ENCODE results near the gene TKFC. TPM values are rescaled to one million over a fixed set of nuclear protein-coding genes. Genes with fewer than 3 reads are reported as not detected.
A peak's percentile ranks its signal among the peaks of the same experiment; 100 is the strongest.

TKFC gene
- total and polyA plus RNA-seq, 9 of the 15 experiments (the other 6 are each of a cell fraction or from before 2014, with no cell fraction given) = 2.0 to 61.7 (median 28.5) TPM

- TF ChIP-seq SREBF2 (CRISPR knock-in tag; IDR thresholded peaks at IDR 0.05) (no peak), SRSF9 (IDR thresholded peaks at IDR 0.05; ENCODE audit: borderline replicate concordance, low read depth, low read length) (no peak), PHB2 (IDR thresholded peaks at IDR 0.05; ENCODE audit: low read depth) (no peak), ADNP (tag; IDR thresholded peaks at IDR 0.05) (peak; percentile 75; the same call in 1 of the 2 replicates), KDM1A (IDR thresholded peaks at IDR 0.05) (peak; percentile 79 to 85), RBM14 (IDR thresholded peaks at IDR 0.05; ENCODE audit: borderline replicate concordance, insufficient read depth, low read depth, low read length) (no peak), RBM25 (IDR thresholded peaks at IDR 0.05; ENCODE audit: low read depth, low read length, severe bottlenecking) (peak; percentile 92), AFF4 (CRISPR knock-in tag; IDR thresholded peaks at IDR 0.05) (no peak), MYC (IDR thresholded peaks at IDR 0.05; ENCODE audit: low read depth, low read length) (no peak), MYC (CRISPR knock-in tag; IDR thresholded peaks at IDR 0.05; ENCODE audit: borderline replicate concordance, low read depth) (no peak), NFE2 (IDR thresholded peaks at IDR 0.05; ENCODE audit: low read depth) (no peak), ZFP30 (CRISPR knock-in tag; IDR thresholded peaks at IDR 0.05; ENCODE audit: borderline replicate concordance) (no peak), KLF6 (CRISPR knock-in tag; IDR thresholded peaks at IDR 0.05; ENCODE audit: borderline replicate concordance) (no peak), PURB (CRISPR knock-in tag; IDR thresholded peaks at IDR 0.05; ENCODE audit: low read depth) (no peak), E2F8 (IDR thresholded peaks at IDR 0.05; ENCODE audit: low read depth, partially characterized antibody) (no peak), ZNF75A (CRISPR knock-in tag; IDR thresholded peaks at IDR 0.05) (no peak), ZNF785 (CRISPR knock-in tag; IDR thresholded peaks at IDR 0.05) (no peak), FOS (IDR thresholded peaks at IDR 0.05; ENCODE audit: extremely low read depth, insufficient read length) (no peak), CBFA2T3 (IDR thresholded peaks at IDR 0.05) (no peak), RCOR1 (IDR thresholded peaks at IDR 0.05; ENCODE audit: borderline replicate concordance in 1 of 2, low read depth in 2 of 2, low read length in 2 of 2) (peak in 1 of 2 experiments; percentile 25; a peak in 1 of 4 replicates), HMG20B (CRISPR knock-in tag; IDR thresholded peaks at IDR 0.05) (no peak), IRF9 (tag; IDR thresholded peaks at IDR 0.05) (no peak)
These were observed 41.9 kb upstream of the TKFC start (continued) for GRCh38 chr11:61290905-61291690.

Data from K562 (cell line).